GM12873 (cell line): ENCODE measurements around the gene PHB1.

Experiments
- TF ChIP-seq, protein P1 (sequence below): IDR thresholded peaks from 2 replicates; pipeline ENCODE4 v1.5.1; 2012; ENCODE audit warnings: low read depth, mild to moderate bottlenecking, moderate library complexity, low read length, control low read depth; ENCODE audit not compliant: insufficient read depth; ENCODE audit errors: missing control alignments

Gene PHB1

DNA sequence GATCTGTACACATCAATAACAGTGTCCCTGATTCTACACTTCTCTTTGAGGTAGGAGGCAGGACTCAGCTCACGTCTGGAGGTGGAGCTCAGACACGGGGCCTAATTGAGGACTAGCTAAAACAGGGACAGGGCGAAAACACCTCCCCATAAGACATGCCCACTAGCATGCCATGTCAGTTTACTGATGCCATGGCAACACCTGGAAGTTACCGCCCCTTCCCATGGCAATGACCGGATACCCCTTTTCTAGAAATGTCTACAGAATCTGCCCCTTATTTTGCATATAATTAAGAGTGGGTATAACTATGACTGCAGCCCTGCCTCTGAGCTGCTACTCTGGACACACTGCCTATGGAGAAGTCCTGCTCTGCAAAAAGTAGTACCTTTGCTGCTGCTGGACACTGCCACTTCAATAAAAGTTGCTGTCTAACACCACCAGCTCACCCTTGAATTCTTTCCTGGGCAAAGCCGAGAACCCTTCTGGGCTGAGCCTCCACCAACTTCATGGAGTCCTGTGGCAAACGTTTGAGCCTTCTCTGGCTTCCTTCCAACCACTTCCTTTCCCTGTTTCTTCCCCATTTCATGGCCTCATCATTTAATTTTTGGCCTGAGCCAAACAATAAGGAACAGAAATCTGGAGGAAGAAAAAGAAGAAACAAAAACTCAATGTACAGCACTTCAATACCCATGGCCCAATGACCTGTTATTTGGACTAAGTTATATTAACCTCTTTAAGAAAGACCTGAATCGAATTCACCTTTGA lies 21.0 kb downstream of the PHB1 start:
- TF ChIP-seq, protein P1, sequence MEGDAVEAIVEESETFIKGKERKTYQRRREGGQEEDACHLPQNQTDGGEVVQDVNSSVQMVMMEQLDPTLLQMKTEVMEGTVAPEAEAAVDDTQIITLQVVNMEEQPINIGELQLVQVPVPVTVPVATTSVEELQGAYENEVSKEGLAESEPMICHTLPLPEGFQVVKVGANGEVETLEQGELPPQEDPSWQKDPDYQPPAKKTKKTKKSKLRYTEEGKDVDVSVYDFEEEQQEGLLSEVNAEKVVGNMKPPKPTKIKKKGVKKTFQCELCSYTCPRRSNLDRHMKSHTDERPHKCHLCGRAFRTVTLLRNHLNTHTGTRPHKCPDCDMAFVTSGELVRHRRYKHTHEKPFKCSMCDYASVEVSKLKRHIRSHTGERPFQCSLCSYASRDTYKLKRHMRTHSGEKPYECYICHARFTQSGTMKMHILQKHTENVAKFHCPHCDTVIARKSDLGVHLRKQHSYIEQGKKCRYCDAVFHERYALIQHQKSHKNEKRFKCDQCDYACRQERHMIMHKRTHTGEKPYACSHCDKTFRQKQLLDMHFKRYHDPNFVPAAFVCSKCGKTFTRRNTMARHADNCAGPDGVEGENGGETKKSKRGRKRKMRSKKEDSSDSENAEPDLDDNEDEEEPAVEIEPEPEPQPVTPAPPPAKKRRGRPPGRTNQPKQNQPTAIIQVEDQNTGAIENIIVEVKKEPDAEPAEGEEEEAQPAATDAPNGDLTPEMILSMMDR = no peak

DNA sequence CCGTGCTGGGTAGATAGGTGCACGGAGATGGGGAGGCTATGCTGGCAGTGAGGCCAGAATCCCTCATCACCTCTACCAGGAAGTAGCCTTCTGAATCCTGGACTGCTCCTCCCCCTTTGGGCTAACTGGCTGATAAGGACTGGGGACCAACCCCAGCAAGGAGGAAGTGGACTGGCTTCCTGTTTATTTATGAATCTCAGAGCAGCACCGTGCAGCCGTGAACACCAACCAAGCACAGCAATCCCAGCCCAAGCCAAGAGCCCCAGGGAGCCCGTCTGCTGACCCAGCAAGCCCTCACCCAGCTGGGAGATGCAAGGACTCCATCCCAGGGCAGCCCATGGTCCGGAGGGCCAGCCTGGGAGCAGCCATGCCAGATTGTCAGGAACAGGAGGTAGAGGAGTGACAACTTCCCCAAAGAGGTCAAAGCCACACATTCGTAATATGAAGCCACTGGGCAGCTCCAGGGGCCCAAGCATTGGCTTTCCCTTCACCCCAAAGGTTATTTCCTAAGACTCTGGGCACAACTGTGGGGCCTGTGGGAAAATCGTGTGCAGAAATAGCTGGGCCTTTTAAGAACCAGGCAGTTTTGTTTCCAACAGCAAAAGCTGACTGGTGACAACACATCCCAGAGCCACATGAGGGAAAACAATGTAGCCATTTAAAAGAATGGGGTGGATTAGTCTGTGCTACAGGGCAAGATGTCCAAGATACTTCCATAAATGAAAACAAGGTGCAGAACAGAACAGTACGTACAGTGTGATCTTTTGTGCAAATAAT lies 23.9 kb downstream of the PHB1 start:
- TF ChIP-seq, protein P1 = no peak

GRCh38 chr17:49388692-49389513 lies 25.8 kb downstream of the PHB1 start:
- TF ChIP-seq, protein P1 = no peak

- TF ChIP-seq, protein P1 = no peak
Measured at GRCh38 chr17:49388290-49388640, 26.4 kb downstream of the PHB1 start.

DNA sequence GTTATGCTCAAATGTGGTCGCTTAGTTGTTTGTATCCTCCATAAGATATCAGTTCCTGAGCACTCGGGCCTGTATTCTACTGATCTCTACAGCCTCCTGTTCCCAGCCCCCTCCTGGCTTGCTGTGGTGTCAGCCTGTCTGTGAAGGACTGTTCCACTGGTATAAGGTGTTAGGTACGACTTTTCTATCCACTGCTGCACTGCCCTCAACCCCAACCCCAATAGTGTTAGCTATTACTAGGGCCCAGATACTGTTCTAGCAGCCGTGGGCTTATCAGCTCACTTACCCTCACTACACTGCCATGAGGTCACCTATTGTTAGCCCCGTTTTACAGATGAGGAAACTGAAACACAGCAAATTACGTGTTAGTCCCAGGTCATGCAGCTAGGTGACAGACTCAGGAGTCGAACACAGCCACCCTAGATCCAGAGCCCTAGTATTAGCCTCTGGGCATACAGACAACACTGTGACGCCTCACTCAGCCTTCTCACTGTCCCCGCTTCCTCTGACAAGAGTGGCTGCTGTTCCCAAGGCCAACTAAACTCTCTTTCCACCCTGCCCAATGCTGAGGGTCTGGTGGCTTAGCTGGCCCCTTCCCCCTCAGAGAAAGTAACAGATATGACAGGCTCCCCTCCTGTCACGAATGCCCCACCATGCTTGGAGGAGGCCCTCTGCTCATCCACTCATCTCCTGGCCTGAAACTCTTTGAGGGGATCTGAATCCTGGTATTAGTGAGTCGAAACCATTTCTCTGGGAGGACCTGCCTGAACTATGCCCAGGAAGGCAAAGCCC lies 27.0 kb downstream of the PHB1 start:
- TF ChIP-seq, protein P1 = no peak

GRCh38 chr17:49386373-49386772 lies 28.3 kb downstream of the PHB1 start:
- TF ChIP-seq, protein P1 = no peak
